OCI-LY1 (cell line): ENCODE data around the gene ING3.

ENCODE experiments used
- CTCF ChIP-seq: fragments of 200-600 bp; sonication (generic), shearing (Covaris generic); IDR thresholded peaks from 2 replicates; pipeline ENCODE4 v1.5.1; 2017; ENCODE audit warnings: mild to moderate bottlenecking, antibody characterized with exemption, low read length, moderate library complexity, mixed read lengths
- EZH2 ChIP-seq: fragments of 200-600 bp; sonication (generic), shearing (Covaris generic); IDR thresholded peaks from 2 replicates; pipeline ENCODE4 v1.8.0; 2017; ENCODE audit warnings: borderline replicate concordance, mixed run types, mild to moderate bottlenecking, antibody characterized with exemption, low read length, moderate library complexity, mixed read lengths

- TF ChIP-seq CTCF, result no peak
- no peak for TF ChIP-seq EZH2
Observed at GRCh38 chr7:120990468-120991118, 40.0 kb downstream of the ING3 start.
